ENCODE data around the gene SLC19A2. TPM values are rescaled to one million over a fixed set of nuclear protein-coding genes. Genes with fewer than 3 reads are reported as not detected.
A peak's percentile ranks its signal among the peaks of the same experiment; 100 is the strongest.

Gene SLC19A2
- total RNA-seq, 1 donor from 2014 or later: 12.2 TPM

GRCh38 chr1:169451218-169451824 is 34.4 kb downstream of the SLC19A2 start:
- Mint-ChIP-seq H3K36me3 (ENCODE audit: low read depth) (no peaks in the 10 kb centered on the region), H3K4me3 (no peak overlapping the region), H3K4me1 (no peaks in the 10 kb centered on the region), H3K9me3 (peaks cover 2% of the 10 kb centered on the region), H3K27ac (ENCODE audit: unreplicated experiment) (no peak overlapping the region), H3K27me3 (ENCODE audit: low read depth) (no peaks in the 10 kb centered on the region)
- DNase-seq (ENCODE audit: low read depth, low spot score): no peak
- TF ChIP-seq CTCF (conservative IDR thresholded peaks at IDR 0.05): no peak

GRCh38 chr1:169443923-169444322 is 41.8 kb downstream of the SLC19A2 start:
- Mint-ChIP-seq H3K27me3 (ENCODE audit: low read depth) (peaks cover 24% of the 10 kb centered on the region), H3K36me3 (ENCODE audit: low read depth) (no peaks in the 10 kb centered on the region)

GRCh38 chr1:169427081-169427641 is 58.6 kb downstream of the SLC19A2 start, which contains the start of gene CCDC181:
Gene CCDC181, minus strand, starts transcription at chr1:169427474. Its CDS starts 2,547 bp downstream, at chr1:169424927.
- Mint-ChIP-seq H3K9me3 (peaks cover 3% of the 10 kb centered on the region), H3K36me3 (ENCODE audit: low read depth) (no peaks in the 10 kb centered on the region), H3K4me1 (peaks cover 18% of the 10 kb centered on the region), H3K27ac (ENCODE audit: unreplicated experiment) (peak within 1 kb of the TSS; percentile 91), H3K4me3 (peak within 1 kb of the TSS; percentile 99), H3K27me3 (ENCODE audit: low read depth) (peaks cover 22% of the 10 kb centered on the region)
- peak; percentile 81 for DNase-seq (ENCODE audit: low read depth, low spot score)
- no peak for TF ChIP-seq CTCF (conservative IDR thresholded peaks at IDR 0.05)

More at GRCh38 chr1:169443923-169444322, 41.8 kb downstream of the SLC19A2 start:
- Mint-ChIP-seq H3K9me3 (peaks cover 4% of the 10 kb centered on the region), H3K4me3 (no peak overlapping the region), H3K27ac (ENCODE audit: unreplicated experiment) (no peak overlapping the region), H3K4me1 (no peaks in the 10 kb centered on the region)
- no peak for TF ChIP-seq CTCF (conservative IDR thresholded peaks at IDR 0.05)
- no peak for DNase-seq (ENCODE audit: low read depth, low spot score)

- no peak overlapping the region for H3K27ac Mint-ChIP-seq (ENCODE audit: unreplicated experiment)
- H3K4me3 Mint-ChIP-seq: peak overlapping the region; percentile 99
- peaks cover 3% of the 10 kb centered on the region for H3K9me3 Mint-ChIP-seq
- no peak for DNase-seq (ENCODE audit: low read depth, low spot score)
- H3K4me1 Mint-ChIP-seq: peaks cover 18% of the 10 kb centered on the region
- no peak for TF ChIP-seq CTCF (conservative IDR thresholded peaks at IDR 0.05)
- H3K27me3 Mint-ChIP-seq (ENCODE audit: low read depth): peaks cover 14% of the 10 kb centered on the region
- no peaks in the 10 kb centered on the region for H3K36me3 Mint-ChIP-seq (ENCODE audit: low read depth)
These were observed 59.5 kb downstream of the SLC19A2 start for GRCh38 chr1:169426174-169426705.

GRCh38 chr1:169421309-169421708 is 64.4 kb downstream of the SLC19A2 start:
- Mint-ChIP-seq H3K36me3 (ENCODE audit: low read depth) (no peaks in the 10 kb centered on the region), H3K4me1 (peaks cover 4% of the 10 kb centered on the region), H3K27me3 (ENCODE audit: low read depth) (no peaks in the 10 kb centered on the region), H3K4me3 (no peak overlapping the region), H3K9me3 (no peaks in the 10 kb centered on the region), H3K27ac (ENCODE audit: unreplicated experiment) (no peak overlapping the region)
- no peak for TF ChIP-seq CTCF (conservative IDR thresholded peaks at IDR 0.05)
- no peak for DNase-seq (ENCODE audit: low read depth, low spot score)

Measured in neural crest cell (in vitro differentiated cells).